GM04503 (cell line): Measurements from ENCODE around the gene ZBP1.

Experiments
- DNase-seq: peaks from one replicate; pipeline ENCODE4 v3.0.0-alpha.2; 2012; ENCODE audit warnings: low read depth

Gene ZBP1

GRCh38 chr20:57570920-57571319 lies 49.3 kb downstream of the ZBP1 start:
- no peak for DNase-seq

DNA sequence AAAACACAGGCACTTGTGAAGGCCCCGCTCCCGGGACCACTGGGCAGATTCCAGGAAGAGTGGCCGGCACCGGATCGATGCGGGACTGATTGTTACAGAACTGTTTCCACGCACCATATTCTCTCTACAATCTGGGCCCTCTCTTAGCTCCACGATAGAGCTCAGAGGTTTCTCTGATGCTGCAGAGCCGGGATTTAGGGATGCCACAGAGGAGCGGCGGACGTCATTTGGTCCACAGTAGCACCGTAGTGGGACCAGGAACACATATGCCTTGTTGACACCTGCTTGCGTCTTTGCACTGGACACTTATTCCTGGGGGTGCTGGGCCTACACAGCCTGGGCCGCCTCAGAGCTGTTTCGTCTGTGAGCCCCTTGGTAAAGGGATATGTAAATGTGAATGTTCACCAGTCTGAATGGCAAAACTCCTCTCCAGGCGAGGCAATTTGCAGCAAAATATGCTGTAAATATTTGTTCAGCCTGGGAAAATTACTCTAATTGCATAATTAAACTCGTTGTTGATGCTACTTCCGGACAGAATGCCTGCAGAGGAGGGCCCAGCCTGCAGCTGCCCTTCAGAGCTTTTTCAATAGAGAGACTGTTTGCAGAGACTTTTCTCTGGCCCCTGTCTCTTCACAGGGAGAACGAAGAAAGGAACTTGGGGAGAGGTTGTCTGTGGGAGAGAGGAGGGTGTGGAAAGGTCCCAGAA lies 49.9 kb downstream of the ZBP1 start:
- no peak for DNase-seq

GRCh38 chr20:57568960-57569359 lies 51.3 kb downstream of the ZBP1 start:
- DNase-seq = no peak

DNA sequence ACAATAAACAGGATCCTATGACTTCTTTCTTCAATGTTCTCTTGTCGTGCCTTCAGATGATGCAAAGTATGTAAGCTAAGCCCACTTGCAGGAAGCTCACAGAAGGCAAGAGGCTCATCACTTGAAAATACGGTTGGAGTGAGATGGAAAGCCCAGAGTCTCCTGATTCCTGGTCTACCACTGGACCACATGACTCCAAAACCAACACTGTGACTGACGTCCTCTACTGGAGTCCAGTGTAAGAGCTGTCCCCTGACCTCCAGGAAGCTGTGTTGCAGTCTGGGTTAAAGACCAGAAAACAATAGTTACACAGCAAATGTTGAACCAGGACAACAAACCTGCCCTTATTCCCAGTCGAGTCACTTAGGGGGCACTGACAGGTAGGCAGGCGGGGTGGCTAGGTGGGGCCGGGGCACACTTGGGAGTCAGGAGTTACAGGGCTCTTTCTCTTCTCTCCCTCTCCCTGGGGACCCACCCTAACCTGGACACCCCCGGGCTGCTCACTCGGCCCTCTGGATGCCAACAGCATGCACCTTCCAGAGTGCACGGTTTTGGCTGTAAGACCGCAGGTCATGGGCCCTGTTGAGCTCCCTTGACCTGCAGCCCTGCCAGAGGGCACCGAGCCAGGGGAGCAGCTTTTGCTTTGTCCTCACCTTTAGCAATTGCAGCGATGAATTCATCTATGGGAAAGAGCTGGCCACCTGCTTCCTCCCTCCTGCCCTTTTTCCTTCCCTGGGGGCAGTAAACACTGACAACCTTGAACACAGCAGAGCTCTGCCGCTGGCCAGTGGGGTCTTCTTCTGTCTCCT lies 51.9 kb downstream of the ZBP1 start:
- DNase-seq = no peak

- DNase-seq = no peak
These were observed 52.7 kb downstream of the ZBP1 start for GRCh38 chr20:57567471-57568079.

- DNase-seq = no peak
These were observed 53.3 kb downstream of the ZBP1 start for GRCh38 chr20:57566803-57567459.

GRCh38 chr20:57566399-57566798 lies 53.8 kb downstream of the ZBP1 start:
- DNase-seq = no peak

DNA sequence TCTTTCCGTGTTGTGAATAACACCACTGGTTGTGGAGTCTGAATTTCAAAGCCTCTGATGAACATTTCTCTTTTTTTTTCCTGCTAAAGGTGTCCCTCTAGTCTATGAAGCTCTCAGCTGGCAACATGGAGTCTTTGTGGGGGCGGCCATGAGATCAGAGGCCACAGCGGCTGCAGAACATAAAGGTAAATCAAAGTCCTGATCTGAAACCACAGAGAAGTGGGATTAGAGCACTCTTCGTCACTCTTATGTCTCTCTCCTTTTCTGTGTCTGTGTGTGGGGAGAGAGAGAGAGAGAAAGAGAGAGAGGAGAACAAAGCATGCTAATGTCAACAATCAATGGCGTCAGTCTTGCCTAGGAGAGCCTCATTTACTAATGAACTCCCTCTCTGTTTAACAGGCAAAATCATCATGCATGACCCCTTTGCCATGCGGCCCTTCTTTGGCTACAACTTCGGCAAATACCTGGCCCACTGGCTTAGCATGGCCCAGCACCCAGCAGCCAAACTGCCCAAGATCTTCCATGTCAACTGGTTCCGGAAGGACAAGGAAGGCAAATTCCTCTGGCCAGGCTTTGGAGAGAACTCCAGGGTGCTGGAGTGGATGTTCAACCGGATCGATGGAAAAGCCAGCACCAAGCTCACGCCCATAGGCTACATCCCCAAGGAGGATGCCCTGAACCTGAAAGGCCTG lies 55.1 kb downstream of the ZBP1 start:
- DNase-seq = no peak

DNA sequence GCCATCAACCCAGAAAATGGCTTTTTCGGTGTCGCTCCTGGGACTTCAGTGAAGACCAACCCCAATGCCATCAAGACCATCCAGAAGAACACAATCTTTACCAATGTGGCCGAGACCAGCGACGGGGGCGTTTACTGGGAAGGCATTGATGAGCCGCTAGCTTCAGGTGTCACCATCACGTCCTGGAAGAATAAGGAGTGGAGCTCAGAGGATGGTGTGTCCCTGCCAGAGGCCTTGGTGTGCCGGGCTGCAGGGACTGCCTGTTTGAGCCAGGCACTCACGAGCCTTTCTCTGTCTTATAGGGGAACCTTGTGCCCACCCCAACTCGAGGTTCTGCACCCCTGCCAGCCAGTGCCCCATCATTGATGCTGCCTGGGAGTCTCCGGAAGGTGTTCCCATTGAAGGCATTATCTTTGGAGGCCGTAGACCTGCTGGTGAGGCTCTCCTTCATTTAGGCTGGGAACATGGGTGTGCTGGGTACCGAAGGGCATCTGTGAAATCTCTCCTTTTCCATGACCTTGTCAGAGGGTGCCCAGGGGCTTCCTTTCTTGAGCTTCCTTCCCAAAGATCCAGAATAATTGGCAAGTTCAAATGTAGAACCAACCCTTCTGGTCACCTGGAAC lies 55.9 kb downstream of the ZBP1 start:
- no peak for DNase-seq

DNA sequence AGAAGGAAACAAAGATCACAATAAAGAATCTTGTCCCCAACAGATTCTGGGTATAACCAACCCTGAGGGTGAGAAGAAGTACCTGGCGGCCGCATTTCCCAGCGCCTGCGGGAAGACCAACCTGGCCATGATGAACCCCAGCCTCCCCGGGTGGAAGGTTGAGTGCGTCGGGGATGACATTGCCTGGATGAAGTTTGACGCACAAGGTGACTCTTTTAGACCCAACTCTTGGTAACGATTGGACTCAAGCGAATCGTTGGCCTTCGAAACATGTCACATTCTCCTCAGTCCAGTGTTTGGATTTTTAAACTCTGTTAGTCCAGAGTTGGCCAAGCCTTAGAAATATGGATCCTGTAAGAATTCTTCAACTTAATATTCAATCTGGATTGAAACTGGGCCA lies 56.7 kb downstream of the ZBP1 start:
- DNase-seq = no peak

DNA sequence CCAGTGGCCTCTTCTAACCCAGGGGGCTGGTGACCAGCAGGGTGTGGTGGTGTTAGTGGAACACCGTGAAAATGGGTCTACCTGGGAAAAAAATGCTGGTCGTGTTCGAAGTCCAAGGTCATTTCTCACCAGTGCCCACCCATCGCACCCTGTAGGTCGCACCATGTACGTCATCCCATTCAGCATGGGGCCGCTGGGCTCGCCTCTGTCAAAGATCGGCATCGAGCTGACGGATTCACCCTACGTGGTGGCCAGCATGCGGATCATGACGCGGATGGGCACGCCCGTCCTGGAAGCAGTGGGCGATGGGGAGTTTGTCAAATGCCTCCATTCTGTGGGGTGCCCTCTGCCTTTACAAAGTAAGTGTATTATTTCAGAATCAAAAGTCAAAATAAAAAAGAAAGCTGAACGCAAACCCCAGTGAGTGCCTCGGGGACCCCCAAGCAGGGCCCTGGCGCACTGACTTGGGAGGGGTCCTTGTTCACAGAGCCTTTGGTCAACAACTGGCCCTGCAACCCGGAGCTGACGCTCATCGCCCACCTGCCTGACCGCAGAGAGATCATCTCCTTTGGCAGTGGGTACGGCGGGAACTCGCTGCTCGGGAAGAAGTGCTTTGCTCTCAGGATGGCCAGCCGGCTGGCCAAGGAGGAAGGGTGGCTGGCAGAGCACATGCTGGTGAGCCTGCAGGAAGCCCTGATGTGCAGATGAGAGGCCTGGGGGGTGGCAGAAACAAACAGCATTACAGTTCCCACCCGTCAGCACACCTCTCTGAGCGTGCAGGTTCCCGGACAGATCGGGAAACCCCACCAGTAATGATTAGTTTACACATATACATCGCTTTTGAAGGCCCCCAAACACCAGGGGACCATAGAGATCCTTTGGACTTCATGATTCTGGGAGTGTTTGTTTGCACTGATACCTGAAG lies 57.4 kb downstream of the ZBP1 start:
- DNase-seq = no peak

- no peak for DNase-seq
These were observed 58.6 kb downstream of the ZBP1 start for GRCh38 chr20:57561356-57562279.

DNA sequence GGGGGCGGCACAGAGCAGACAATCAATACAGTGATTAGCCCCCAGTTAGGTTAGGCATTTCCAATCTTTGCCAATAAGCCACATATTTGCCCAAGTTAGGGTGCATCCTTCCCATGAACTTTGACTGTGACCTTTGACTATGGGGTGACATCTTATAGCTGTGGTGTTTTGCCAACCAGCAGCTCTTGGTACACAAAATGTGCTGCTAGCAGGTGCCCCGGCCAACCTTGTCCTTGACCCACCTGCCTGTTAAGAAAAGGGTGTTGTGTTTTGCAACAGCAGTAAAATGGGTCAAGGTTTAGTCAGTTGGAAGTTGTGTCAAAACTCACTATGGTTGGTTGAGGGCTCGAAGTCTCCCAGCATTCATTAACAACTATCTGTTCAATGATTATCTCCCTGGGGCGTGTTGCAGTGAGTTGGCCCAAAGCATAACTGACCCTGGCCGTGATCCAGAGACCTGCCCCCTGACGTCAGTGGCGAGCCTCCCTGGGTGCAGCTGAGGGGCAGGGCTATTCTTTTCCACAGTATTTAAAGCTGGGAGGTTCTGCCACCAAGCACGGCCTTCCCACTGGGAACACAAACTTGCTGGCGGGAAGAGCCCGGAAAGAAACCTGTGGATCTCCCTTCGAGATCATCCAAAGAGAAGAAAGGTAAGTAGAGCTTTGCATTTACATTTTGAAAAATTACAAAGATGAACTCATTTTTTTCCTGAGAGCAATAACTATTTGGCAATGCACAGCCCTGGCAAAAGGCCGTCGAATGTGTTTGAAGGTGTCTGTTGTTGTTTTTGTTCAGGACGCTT lies 59.5 kb downstream of the ZBP1 start, which contains the start of gene PCK1:
PCK1 (plus strand) TSS at position 557 of the 802 bp plus-strand sequence. CDS start 302 bp downstream, outside the sequence.
- no peak for DNase-seq

- no peak for DNase-seq
These were observed 60.3 kb downstream of the ZBP1 start for GRCh38 chr20:57559658-57560553.

DNA sequence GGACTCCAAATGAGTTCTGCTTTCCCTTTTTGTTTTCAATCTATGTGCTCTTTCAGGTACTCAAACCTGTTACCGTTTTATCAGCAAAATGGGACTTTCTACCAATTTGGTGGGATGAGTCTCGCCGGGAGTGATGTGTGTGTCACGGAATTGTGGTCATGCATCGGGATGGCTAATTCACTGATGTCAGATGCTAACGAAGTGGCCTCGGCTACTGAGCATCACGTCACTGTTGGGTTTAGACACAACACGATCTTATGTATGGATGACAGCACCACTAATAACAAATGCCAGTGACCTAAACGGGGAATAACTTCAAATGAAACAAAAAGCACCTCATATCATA lies 61.0 kb downstream of the ZBP1 start:
- no peak for DNase-seq

DNA sequence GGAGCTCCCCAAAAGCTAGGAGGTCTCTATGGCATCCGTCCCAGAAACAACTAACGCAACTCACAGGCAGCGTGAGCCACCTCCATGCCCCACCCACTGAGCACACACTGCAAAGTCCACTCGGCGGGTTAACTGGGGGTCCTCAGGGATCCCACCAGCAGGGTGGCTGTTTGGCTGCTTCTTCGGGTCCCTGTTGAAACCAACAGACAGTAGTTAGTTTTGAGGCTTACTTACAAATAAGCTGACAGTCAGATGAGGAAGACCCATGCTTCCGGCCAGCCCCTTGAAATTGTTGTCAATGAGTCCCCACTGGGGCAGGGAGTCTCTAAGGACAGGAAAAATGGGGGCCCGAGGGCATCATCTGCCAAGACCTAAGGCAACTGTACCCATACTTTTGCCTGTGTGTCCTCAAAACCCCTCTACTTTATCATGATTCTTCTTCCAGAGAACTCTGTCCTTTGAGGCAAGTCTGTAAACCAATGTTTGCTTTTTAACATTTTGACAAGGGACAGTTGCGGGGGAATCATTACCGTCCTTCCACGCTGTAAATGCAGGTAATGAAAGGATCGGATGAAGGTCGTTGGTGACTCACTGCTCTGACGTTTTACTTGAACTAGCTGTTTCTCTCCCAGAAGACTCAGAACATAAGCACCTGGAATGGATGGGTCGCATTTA lies 61.5 kb downstream of the ZBP1 start:
- DNase-seq = no peak
